Measurements from ENCODE around the gene LCN1.
"Not testable (repeated sequence)": the region's sequence is repeated elsewhere in the genome, so short reads cannot be mapped to it uniquely, and the experiment has no call there.

LCN1 gene

DNA sequence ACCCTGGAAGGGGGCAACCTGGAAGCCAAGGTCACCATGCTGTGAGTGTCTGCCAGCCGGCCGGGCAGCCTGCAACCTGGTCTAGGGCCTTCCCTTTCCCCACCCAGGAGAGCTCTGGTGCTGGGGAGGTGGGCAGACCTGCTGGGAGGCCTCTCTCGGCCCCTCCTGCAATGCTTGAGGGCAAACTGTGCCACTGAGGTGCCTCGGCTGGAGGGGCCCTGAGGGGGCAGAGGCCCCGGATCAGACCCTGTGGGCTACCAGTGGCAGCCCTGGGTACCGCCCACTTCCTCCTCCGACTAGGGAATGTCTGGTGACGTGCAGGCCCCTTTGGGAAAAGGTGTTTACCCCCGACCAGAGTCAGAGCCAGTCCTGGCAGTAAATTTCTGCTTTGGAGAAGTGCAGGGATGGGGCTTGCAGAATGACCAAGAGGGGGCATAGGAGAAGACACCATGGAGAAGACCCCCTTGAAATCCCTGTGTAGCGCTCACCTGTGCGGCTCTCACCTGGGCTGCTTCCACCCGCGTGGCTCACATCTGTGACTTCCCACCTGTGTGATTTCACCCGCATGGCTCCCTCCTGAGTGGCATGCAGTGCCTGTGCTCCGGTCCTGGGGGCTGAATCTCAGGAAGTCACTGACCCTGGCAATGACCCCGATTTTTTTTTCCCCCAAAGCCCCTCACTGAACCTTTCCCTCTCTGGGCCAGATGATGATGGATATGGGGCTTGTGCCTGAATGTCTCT lies 1.1 kb downstream of the LCN1 start:
- DNase-seq (ENCODE audit: low spot score), result no peak

DNA sequence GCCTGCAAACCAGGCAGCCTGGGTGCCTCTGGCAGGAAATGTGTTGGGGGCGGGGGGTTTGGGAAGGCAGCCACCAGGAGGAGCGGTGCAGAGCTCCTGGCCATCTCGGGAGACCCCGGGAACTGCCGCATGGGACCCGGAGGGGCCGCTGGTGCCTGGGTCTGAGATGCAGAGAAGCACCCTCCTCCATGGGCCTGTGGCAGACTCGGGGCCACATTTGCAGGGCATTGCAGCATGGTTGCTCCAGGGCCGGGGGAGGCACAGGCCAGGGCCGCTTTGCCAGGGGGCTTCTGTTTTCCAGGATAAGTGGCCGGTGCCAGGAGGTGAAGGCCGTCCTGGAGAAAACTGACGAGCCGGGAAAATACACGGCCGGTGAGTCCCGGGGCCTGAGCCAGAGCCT lies 1.7 kb downstream of the LCN1 start:
- peak; percentile 4 for DNase-seq (ENCODE audit: low spot score)

DNA sequence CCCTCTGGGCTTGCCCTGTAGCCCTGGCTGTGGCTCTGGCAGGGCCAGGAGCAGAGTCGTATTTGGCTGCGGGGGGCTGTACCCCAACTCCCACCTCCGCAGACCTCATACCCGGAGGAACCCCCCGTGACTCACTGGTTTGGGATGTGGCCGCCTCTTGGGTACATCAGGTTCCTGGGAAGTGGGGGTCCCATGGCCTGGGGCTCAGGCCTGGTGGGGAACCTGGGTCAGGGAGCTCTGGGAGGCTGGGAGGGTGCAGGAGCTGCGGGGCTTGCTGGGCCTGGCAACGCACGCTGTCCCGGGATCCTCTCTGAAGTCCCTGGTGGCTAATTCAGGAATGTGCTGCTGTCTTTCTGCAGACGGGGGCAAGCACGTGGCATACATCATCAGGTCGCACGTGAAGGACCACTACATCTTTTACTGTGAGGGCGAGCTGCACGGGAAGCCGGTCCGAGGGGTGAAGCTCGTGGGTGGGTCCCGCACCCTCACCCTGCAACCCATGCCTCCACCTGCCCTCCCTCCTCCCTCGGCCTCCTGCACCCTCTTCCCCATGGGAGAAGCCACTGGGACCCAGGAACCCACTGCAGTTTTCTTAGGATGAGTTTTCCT lies 2.4 kb downstream of the LCN1 start:
- DNase-seq (ENCODE audit: low spot score), result peak; percentile 6

DNA sequence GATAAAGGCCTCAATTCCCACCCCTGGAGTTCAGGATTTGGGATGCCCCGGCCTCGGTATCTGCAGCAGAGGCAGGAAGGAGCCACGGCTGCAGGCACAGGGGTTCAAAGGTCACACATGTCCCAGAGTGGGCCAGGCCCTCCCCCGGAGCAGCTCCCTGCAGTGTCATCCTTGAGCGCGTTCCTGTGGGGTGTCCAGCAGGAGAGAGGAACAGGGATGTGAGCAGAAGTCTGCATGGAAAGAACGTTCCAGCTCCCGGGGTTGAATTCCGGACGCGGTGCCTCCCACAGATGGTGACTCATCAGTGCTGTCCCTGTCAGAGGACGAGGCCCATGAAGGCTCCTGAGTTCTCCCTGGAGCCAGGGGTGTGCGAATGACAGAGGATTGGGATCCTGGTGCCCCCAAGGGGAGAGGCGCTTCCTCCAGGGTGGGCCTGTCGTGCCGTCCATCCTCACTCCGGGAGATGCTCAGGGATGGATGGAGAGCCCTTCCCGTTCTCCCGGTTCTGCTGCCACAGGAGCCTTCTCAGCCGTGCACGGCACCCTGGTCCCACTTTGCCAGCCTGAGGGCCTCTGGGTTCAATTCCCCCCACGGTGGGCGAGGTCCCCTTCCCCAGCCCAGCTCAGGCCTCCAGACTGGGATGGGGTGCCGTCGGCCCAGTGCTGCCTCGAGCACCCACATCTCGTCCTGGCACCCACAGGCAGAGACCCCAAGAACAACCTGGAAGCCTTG lies 3.1 kb downstream of the LCN1 start:
- DNase-seq (ENCODE audit: low spot score), result peak; percentile 27

DNA sequence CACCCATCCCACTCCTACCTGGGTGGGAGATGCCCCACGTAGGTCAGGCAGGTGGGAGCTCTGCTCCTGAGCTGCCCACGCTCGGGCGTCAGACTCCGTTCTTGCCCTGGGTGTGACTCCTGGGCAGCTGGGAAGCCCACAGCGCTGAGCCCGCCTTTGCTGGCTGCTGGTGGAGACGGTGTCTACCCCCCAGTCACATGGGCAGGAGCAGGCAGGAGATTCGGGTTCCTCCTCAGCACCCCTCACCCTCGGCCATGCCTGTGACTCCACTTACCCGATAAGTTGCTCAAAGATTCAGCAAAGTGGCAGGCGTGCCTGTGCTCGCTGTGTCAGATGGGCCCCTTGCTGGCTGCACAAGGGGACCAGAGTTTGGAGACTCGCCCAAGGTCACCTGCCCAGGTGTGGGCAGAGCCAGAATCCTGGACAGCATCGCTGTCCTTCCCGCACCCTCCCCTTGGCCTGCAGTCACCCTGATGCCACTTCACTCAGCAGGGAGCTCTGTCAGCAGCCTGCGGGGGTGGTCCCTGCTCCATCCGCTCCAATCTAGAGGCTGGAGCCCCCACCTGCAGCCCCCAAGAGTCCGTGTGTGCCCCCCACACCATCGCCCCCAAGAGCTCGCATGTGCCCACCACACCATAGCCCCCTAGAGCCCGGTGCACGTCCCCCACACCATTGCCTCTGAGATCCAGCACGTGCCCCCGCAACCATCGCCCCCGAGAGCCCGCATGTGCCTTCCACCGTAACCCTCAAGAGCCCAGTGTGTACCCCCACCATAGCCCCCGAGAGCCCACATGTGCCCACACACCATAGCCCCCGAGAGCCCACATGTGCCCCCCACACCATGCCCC lies 4.2 kb downstream of the LCN1 start:
- peak; percentile 1 for DNase-seq (ENCODE audit: low spot score)

DNA sequence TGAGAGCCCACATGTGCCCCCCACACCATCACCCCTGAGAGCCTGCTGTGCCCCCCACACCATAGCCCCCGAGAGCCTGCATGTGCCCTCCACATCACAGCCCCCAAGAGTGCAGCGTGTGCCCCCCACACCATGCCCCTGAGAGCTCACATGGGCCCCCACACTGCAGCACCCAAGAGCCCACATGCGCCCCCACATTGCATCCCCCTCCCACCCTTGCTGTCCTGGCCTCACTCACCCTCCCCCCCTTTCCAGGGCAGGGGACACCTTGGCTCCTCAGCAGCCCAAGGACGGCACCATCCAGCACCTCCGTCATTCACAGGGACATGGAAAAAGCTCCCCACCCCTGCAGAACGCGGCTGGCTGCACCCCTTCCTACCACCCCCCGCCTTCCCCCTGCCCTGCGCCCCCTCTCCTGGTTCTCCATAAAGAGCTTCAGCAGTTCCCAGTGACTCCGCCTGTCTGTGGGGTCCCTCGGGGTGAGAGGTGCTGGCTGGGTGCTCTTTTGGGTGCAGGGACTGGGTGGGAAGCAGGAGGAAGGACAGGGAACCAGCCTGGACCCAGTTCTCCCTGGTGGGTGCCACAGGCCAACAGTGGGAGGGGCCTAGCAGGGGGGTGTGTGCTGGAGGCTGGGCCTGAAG lies 5.0 kb downstream of the LCN1 start:
- DNase-seq (ENCODE audit: low spot score), result peak; percentile 3

DNA sequence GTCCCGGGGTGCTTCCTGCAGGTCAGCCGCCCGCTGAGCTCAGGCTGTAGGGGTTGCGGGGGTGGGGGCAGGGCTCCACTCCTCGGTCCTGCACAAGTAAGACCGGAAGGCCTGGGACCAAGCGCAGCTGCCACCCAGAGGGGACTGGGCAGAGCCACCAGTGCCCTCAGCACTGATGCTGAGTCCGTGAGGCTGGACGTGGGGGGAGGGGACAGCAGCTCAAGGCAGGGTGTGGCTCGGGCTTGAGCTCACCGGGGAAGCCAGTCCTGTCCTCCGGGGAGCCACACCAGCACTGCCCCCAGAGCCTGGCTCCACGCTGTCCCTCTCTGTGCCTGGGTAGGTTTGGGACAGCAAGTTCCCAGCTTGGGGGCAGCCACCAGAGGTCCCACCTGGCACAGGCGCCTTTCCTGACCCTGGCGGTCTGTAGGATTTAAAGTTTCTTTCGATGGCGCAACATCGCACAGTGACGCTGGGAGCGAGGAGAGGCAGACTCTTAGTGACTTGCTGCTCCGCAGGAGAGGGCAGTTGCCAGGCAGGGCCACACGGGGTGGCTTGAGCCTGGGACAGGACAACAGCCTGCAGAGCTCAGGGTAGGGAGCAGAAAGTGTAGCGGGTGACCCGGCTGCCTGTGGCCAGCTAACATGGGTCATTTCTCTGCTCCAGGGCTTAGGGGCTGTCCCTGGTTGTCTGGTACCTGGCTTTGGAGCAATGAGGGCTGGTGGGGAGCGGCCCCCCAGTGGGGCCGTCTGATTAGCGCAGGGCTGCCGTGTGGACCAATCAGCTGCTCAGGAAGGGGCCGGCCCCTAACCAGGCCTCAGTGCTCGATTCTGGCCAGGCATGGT lies 5.7 kb downstream of the LCN1 start:
- peak; percentile 9 for DNase-seq (ENCODE audit: low spot score)

DNA sequence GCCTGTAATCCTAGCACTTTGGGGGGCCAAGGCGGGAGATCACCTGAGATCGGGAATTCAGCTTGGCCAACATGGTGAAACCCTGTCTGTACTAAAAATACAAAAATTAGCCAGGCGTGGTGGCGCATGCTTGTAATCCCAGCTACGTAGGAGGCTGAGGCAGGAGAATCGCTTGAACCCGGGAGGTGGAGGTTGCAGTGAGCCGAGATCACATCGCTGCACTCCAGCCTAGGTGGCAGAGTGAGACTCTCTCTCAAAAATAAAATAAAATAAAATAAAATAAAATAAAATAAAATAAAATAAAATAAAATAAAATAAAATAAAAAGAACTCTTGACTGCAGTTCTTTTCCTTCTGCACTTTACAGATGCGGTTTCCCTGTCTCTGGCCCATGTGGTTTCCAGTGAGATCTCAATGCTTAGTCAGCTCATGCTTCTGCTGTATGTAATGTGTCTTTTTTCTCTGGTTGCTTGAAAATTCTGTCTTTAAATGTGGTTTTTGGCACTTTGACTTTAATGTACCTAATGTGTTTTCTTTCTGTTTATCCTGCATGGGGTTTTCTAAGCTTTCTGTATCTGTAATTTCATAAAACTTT lies 7.7 kb downstream of the LCN1 start:
- DNase-seq (ENCODE audit: low spot score), result peak; percentile 4

DNA sequence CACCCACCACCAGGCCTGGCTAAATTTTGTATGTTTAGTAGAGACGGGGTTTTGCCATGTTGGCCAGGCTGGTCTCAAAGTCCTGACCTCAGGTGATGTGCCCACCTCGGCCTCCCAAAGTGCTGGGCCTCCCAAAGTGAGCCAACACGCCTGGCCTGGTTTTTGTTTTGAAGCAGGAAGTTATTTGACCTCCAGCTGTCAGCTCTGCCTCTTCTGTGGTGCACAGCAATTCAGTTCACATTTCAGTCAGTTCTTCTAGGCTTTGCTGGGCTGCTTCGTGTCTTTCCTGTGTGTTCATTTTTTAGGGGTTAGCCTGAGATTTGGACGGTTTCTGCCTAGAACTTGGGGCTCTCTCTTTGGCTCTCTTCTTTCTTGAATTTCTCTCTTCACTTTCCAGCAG lies 8.9 kb downstream of the LCN1 start:
- no peak for DNase-seq (ENCODE audit: low spot score)

DNA sequence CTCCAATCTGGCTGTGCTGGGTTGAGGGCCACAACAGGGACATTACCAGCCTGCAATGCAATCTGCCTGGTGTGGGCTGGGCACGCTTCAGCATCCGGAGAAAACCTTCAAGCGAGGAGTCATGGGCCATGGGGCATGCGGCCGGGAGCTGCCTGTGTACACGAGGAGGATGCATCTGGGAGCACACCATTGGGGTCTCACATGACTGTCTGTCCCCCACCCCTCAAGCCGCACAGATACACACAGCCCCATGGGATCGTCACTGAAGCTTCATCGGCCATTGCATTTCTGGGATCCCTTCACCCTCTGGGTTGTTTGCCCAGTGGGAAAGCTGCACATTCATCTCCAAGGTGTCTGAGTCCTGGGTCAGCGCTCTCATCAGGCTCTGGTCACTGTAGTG lies 9.9 kb downstream of the LCN1 start:
- peak; percentile 1 for DNase-seq (ENCODE audit: low spot score)

DNA sequence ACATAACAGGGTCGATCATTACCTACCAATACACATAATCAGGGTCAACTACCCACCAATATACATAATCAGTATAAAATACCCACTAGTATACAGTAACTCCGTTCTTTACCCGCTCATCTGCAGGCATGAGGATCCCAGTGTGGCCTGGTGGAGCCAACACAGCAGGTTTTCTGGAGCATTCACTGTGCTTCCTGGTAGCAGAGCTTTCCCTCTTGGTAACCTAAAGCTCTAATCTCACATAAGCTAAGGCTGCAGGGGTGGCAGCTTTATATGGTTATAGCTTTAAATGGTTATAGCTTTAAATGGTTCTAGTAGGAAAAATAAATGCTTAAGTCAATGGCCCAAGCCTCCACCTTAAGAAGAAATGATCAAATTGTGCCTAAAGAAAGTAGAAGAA lies 11.9 kb downstream of the LCN1 start:
- no peak for DNase-seq (ENCODE audit: low spot score)

DNA sequence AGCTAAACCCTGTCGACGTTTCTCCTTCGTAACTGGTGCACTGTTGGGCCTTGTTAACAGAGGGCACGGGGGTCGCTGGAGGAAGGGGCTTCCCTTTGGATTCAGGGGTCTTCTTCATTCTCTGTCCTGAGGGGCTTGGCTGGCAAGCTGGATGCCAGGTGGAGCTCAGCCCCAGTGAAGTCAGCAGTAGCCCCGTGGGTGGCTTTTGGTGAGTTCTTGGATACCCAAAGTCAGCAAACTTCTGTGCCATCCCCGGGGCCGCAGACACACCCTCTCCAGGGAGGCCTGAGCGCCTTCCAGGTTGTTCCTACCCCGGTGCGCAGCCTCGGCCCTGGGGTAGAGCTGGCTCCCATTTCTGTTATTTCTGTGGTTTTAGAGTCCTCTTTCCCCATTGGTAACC lies 12.4 kb downstream of the LCN1 start:
- peak; percentile 3 for DNase-seq (ENCODE audit: low spot score)

DNA sequence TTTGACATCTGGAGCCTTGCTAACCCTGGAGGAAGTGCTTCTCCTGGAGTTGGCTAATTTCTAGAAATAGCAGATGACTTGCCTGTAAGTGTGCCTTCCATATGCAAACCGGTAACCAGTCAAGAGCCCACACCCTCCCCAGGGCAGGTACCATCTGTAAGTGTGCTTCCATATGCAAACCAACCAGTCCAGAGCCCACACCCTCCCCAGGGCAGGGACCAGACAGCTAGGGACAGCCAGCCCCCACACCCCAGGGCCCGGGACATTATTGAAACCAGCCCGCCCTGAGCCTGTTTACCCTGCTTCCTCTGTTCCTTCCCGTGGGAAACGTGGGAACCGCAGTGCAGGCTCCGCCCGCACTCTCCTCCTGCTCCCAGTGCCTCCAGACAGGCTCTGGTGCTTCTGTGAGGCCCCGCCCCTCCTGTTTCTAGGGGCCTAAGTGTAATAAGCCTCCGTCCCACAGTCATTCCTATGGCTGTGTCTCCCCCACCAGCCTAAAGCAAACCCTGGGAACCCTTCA lies 13.0 kb downstream of the LCN1 start:
- DNase-seq (ENCODE audit: low spot score), result not testable (repeated sequence)

DNA sequence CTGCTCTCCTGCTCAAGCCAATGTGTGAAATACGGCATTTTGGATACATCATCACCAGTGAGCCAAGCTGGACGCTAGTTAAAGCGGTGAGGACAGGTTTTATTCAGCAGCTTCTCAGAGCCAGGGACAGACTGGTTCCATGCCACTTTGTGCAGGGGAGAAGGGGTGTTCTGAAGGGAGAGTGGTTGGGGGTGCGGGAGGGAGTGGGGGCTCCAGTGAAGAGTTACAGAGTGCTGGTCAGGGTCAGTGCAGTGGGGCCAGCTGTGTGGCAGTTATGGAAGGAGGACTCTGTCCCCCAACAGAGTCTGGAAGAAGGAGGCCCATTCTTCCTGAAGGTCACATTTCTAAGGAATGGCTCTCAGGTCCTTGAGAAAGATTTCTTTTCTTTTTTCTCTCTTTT lies 13.6 kb downstream of the LCN1 start:
- DNase-seq (ENCODE audit: low spot score), result not testable (repeated sequence)

DNA sequence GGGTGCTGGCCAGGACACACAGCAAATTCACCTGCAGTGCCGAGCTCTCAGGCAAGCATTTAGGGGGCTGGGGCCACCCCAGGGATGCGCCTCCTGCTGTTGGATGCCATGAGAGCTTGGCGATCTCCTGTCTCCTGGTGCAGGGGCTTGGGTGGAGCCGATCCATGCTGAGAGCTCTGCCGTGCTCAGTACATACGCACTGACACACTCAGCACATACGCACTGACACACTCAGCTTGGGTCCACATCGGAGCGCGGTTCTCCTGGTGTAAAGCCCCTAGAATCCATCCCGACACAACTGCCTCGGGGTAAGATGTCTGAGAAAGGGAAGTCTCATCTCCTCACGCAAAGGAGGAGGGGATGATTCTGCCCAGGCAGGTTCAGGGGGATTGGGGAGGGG lies 14.4 kb downstream of the LCN1 start:
- DNase-seq (ENCODE audit: low spot score), result not testable (repeated sequence)

DNA sequence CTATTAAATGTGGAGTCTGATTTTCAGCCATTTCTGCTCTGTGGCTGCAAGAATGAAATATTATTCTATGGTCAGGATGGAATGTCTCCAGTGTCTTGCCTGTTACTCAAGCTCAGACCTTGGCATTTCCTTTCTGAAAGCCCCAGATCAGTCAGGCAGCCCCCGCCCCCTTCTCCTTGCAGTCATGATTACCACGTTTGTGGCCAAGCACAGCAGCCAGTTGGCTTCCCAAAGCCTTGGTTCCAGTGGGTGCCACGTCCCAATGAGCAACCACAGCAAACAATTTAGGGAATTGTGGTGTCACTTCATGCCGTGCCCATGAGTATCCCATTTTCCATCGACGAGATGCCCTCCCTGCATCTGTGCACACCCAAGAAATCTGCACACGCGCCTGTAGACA lies 15.0 kb downstream of the LCN1 start:
- DNase-seq (ENCODE audit: low spot score), result peak; percentile 74

DNA sequence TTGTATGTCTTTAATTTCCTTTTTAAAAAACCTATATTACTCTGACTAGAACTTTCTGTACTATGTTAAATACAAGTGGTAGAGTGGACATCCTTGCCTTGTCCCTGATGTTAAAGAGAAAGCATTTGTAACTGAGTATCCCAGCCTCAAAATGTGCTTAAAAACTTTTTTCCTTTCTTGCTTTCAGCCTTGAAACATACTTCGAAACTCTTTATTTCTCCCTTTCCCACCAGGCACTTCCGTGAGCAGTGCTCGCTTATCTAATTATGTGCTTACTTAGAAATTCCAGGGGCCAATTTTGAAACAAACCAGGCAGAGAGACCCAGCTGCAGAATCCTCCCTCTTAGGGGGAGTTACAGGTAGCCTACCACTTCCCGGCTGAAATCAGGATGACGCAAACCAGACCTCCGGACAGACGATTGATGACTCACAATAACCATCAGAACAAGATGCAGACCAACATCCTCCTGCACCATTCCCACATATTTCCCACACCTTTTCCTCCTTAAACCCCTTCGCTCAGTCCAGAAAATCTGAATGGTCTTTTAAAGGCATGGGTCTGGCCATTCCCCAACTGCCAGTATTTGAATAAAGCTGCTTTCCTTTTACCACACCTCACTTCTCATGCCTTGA lies 22.1 kb downstream of the LCN1 start:
- DNase-seq (ENCODE audit: low spot score), result not testable (repeated sequence)

DNA sequence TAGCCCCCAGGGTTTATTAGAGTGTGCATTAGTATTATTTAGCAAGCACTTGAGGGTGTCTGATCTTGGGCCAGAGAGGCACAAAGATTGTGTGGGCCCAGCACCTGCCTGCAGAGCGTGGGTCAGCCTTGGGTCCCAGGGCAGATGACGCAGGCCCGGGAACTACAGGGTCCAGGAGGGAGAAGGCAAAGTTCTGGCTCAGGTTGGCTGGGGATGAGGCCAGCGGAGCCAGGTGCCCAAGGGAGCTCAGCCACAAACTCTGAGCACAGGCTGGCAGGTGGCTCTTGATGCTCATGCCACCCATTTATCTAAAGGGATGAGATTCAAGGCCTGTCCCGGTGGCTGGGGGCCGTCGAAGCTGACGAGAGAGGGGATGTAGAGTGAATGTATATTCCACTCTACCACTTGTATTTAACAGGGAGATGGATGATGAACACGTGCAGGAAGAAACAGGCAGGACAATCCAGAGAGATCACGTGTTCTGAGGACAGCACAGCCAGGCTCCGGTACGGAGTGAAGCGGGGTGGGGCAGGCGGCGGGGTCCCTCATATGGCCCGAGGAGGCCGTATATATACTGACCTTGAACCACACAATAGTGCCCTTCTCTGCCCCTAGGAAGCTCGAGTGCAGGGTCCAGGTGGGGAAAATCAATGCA lies 23.9 kb downstream of the LCN1 start:
- DNase-seq (ENCODE audit: low spot score), result no peak

DNA sequence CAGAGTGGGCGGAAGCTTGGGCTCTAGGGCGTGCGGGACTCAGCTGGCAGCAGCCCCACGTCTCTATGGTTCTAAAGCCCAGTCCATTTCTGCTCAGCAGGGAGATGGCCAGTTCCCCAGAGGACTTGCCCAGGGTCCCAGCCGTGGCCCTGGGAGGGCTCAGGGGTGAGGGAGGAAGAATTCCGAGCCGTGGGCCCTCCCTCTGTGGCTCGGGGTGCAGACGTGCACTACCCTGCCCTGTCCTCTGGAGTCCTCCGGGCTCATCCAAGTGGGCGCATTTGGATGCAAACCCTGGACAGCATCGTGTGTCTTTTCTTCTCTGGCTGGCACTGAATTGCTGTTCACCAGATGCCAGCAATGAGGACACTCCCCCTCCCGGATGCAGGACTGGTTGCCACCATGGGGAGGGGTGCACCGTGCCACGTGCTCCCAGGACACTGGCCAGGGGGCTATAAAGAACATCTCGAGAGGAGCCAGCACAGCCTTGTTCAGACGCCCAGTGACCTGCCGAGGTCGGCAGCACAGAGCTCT lies 24.5 kb downstream of the LCN1 start, which contains the start of gene OBP2A:
Gene OBP2A, plus strand, starts transcription at position 481 of the 531 bp plus-strand sequence. CDS start 55 bp downstream, outside the sequence.
- DNase-seq (ENCODE audit: low spot score), result not testable (repeated sequence)

All from GM03348 (cell line).